Coronary artery (tissue), 2 donors: ENCODE results near the gene ZCCHC2.

Experiments used
- DNase-seq: peaks from one replicate; pipeline ENCODE4 v3.0.0-alpha.2; 2017; ENCODE audit warnings: low spot score
- H3K27ac ChIP-seq, 2 donors: fragments of 200-600 bp; sonication (generic); one replicate each; pipeline ENCODE4 v1.5.1; 2016 to 2019
- H3K4me3 ChIP-seq: fragments of 200-600 bp; sonication (generic); 2 replicates; pipeline ENCODE4 v1.5.1; 2016; ENCODE audit warnings: mild to moderate bottlenecking, moderate library complexity
- CTCF ChIP-seq: fragments of 200-600 bp; sonication (generic); IDR thresholded peaks from one replicate; pipeline ENCODE4 v1.5.1; 2019; ENCODE audit warnings: antibody characterized with exemption

The ZCCHC2 gene

GRCh38 chr18:62525608-62526007 lies 2.8 kb downstream of the ZCCHC2 start:
- peak overlapping the region; percentile 98 for H3K4me3 ChIP-seq
- peak overlapping the region; percentile 99 to 100 for H3K27ac ChIP-seq
- no peak for TF ChIP-seq CTCF
- DNase-seq: no peak

GRCh38 chr18:62526098-62527025 lies 3.5 kb downstream of the ZCCHC2 start:
- DNase-seq: peak; percentile 91
- TF ChIP-seq CTCF: no peak
- peak overlapping the region; percentile 99 to 100 for H3K27ac ChIP-seq

GRCh38 chr18:62529597-62529996 lies 6.8 kb downstream of the ZCCHC2 start:
- Histone ChIP-seq H3K4me3 (no peak overlapping the region), H3K27ac (peak overlapping the region; percentile 42 to 69)
- DNase-seq: no peak
- TF ChIP-seq CTCF: no peak

More at GRCh38 chr18:62526098-62527025, 3.5 kb downstream of the ZCCHC2 start:
- peak overlapping the region; percentile 98 for H3K4me3 ChIP-seq

DNA sequence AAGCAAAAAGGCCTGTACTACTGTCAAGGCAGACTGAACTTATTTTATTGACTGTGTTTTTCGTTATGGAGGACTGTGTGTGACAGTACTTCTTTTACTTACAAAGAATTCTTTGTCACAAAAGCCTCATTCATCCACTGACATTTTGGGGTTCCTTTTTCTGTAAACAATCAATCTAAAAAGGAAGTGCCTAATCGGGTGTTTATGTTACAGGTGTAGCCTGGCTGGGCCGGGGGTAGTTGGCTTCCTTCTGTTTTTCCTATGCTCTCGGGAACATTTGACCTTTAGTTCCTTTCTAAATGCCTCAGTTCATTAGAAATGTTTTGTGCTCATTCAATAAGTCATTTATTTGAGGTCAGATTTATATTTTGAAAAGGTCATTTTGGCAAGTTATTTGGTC lies 8.3 kb downstream of the ZCCHC2 start:
- Histone ChIP-seq H3K4me3 (no peak overlapping the region), H3K27ac (peak overlapping the region; percentile 24 to 49)
- DNase-seq: no peak
- no peak for TF ChIP-seq CTCF

- no peak for TF ChIP-seq CTCF
- DNase-seq: no peak
- Histone ChIP-seq H3K4me3 (no peak overlapping the region), H3K27ac (no peak overlapping the region)
Measured at GRCh38 chr18:62531931-62532330, 9.1 kb downstream of the ZCCHC2 start.

DNA sequence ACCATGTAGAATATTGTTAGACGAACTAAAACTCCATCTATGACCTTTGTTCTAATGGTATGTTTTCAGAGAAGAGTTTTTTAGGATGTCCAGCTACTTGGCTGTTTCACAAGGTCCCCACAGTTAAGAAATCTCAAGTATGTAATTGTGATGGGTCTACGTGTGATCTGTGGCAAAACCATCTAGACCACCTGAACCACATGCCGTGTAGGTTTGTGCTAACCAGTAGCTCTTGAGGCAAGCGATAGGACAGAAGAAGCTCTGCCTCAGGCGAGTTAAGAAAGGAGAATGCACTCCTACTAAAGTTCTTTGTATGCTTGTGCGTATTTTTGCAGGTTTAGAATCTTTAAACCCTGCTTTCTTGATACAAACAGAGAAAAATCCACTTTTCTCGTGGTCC lies 13.2 kb downstream of the ZCCHC2 start:
- Histone ChIP-seq H3K4me3 (no peak overlapping the region), H3K27ac (no peak overlapping the region)
- DNase-seq: no peak
- no peak for TF ChIP-seq CTCF
